NCI-H2081 (cell line): ENCODE results near the gene MAN1B1.

Source experiments
- DNase-seq, 2 experiments: peaks; one replicate each; lab custom pipeline; 2025; lab: John Stamatoyannopoulos, UW

The MAN1B1 gene

GRCh38 chr9:137085920-137086530 is 760 bp upstream of the MAN1B1 start:
- DNase-seq = peak in 1 of 2 experiments; percentile 30

- no peak for DNase-seq
Observed at GRCh38 chr9:137087409-137087925, 682 bp downstream of the MAN1B1 start.

GRCh38 chr9:137088121-137088520 is 1.3 kb downstream of the MAN1B1 start:
- peak in 1 of 2 experiments; percentile 30 for DNase-seq

- no peak for DNase-seq
Observed at GRCh38 chr9:137089232-137089947, 2.6 kb downstream of the MAN1B1 start.

- DNase-seq = peak in 1 of 2 experiments; percentile 30
Observed at GRCh38 chr9:137095664-137096517, 9.1 kb downstream of the MAN1B1 start.

- no peak for DNase-seq
Observed at GRCh38 chr9:137096785-137097546, 10.2 kb downstream of the MAN1B1 start.

GRCh38 chr9:137097761-137098462 is 11.1 kb downstream of the MAN1B1 start:
- DNase-seq = no peak

GRCh38 chr9:137099231-137099630 is 12.4 kb downstream of the MAN1B1 start:
- DNase-seq = no peak

- no peak for DNase-seq
Observed at GRCh38 chr9:137103206-137103999, 16.6 kb downstream of the MAN1B1 start.

GRCh38 chr9:137105814-137106661 is 19.3 kb downstream of the MAN1B1 start:
- DNase-seq = no peak

- DNase-seq = no peak
Observed at GRCh38 chr9:137106662-137107250, 20.0 kb downstream of the MAN1B1 start.

GRCh38 chr9:137107312-137107921 is 20.6 kb downstream of the MAN1B1 start:
- DNase-seq = no peak

GRCh38 chr9:137107982-137108381 is 21.2 kb downstream of the MAN1B1 start:
- DNase-seq = no peak

GRCh38 chr9:137108608-137109249 is 21.9 kb downstream of the MAN1B1 start:
- DNase-seq = no peak

- DNase-seq = no peak
Observed at GRCh38 chr9:137109250-137110146, 22.7 kb downstream of the MAN1B1 start.

GRCh38 chr9:137110147-137110910 is 23.5 kb downstream of the MAN1B1 start:
- DNase-seq = no peak
